ENCODE results near the gene ST6GALNAC4.

ST6GALNAC4 gene

GRCh38 chr9:127930231-127931091 is 13.6 kb upstream of the ST6GALNAC4 start, which contains the start of gene PIP5KL1:
PIP5KL1 (minus strand) TSS chr9:127930777; CDS start chr9:127930752, 25 bp downstream.
- Histone ChIP-seq H3K36me3 (ENCODE audit: control insufficient read depth, low read length) (peaks cover 9% of the 10 kb centered on the region; the same call in 1 of the 2 replicates), H3K9me2 (replicated peaks; ENCODE audit: control insufficient read depth, low read length) (no peaks in the 10 kb centered on the region), H3K4me3 (ENCODE audit: low read length) (peak within 1 kb of the TSS; percentile 73), H3F3A (ENCODE audit: control insufficient read depth, insufficient read depth) (peaks cover 9% of the 10 kb centered on the region), H4K20me1 (ENCODE audit: control insufficient read depth, insufficient read depth, low read depth, low read length) (peaks cover 3% of the 10 kb centered on the region; the same call in 1 of the 2 replicates), H3K79me2 (ENCODE audit: control insufficient read depth, low read length) (peaks cover 4% of the 10 kb centered on the region), H3K4me1 (ENCODE audit: control insufficient read depth, low read length) (peaks cover 35% of the 10 kb centered on the region), H3K9me3 (ENCODE audit: control insufficient read depth, insufficient read depth, low read length) (no peaks in the 10 kb centered on the region), H3K4me2 (ENCODE audit: low read length) (peak within 1 kb of the TSS; percentile 80), H3K27me3 (ENCODE audit: control insufficient read depth, low read length) (peaks cover 44% of the 10 kb centered on the region), H3K27ac (ENCODE audit: low read depth, low read length) (no peak within 1 kb of the TSS)
- TF ChIP-seq CTCF (IDR thresholded peaks at IDR 0.05; ENCODE audit: low read depth, low read length, poor library complexity, severe bottlenecking) (peak; percentile 21), EZH2phosphoT487 (IDR thresholded peaks at IDR 0.05; ENCODE audit: borderline replicate concordance, low read length) (no peak)

DNA sequence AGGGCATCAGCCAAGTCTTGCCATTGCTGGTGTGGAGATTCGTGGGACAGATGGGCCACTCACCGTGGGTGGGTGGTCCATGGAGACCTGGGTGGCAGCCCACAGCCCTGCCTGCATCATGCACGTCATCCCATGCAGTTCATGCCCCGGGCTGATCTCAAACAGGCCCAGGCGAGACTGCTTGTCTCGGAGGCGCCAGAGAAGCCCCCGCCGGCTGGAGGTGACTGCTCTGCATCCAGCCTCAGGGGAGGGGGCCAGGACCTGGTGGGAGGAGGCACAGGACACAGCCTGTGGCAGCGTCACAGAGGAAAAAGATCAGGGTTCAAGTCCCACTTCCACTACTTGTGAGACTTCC is 12.8 kb upstream of the ST6GALNAC4 start:
- Histone ChIP-seq H3K4me2 (ENCODE audit: low read length) (0 out of 2 replicates have a peak overlapping the region, but pooled peaks have one; percentile 80), H3K79me2 (ENCODE audit: control insufficient read depth, low read length) (no peaks in the 10 kb centered on the region), H3K4me1 (ENCODE audit: control insufficient read depth, low read length) (peaks cover 35% of the 10 kb centered on the region), H4K20me1 (ENCODE audit: control insufficient read depth, insufficient read depth, low read depth, low read length) (no peaks in the 10 kb centered on the region; the same call in 1 of the 2 replicates), H3K9me3 (ENCODE audit: control insufficient read depth, insufficient read depth, low read length) (no peaks in the 10 kb centered on the region), H3F3A (ENCODE audit: control insufficient read depth, insufficient read depth) (peaks cover 9% of the 10 kb centered on the region), H3K36me3 (ENCODE audit: control insufficient read depth, low read length) (peaks cover 4% of the 10 kb centered on the region; the same call in 1 of the 2 replicates), H3K27me3 (ENCODE audit: control insufficient read depth, low read length) (peaks cover 50% of the 10 kb centered on the region), H3K27ac (ENCODE audit: low read depth, low read length) (no peak overlapping the region), H3K4me3 (ENCODE audit: low read length) (no peak overlapping the region), H3K9me2 (replicated peaks; ENCODE audit: control insufficient read depth, low read length) (no peaks in the 10 kb centered on the region)
- no peak for TF ChIP-seq EZH2phosphoT487 (IDR thresholded peaks at IDR 0.05; ENCODE audit: borderline replicate concordance, low read length)
- TF ChIP-seq CTCF (IDR thresholded peaks at IDR 0.05; ENCODE audit: low read depth, low read length, poor library complexity, severe bottlenecking), result no peak

GRCh38 chr9:127928676-127929624 is 12.1 kb upstream of the ST6GALNAC4 start:
- H3K4me2 ChIP-seq (ENCODE audit: low read length), result no peak overlapping the region
- peaks cover 9% of the 10 kb centered on the region for H3F3A ChIP-seq (ENCODE audit: control insufficient read depth, insufficient read depth)
- H3K36me3 ChIP-seq (ENCODE audit: control insufficient read depth, low read length), result no peaks in the 10 kb centered on the region
- H4K20me1 ChIP-seq (ENCODE audit: control insufficient read depth, insufficient read depth, low read depth, low read length), result no peaks in the 10 kb centered on the region; the same call in 1 of the 2 replicates
- no peak overlapping the region for H3K27ac ChIP-seq (ENCODE audit: low read depth, low read length)
- H3K9me2 ChIP-seq (replicated peaks; ENCODE audit: control insufficient read depth, low read length), result no peaks in the 10 kb centered on the region
- peaks cover 35% of the 10 kb centered on the region for H3K4me1 ChIP-seq (ENCODE audit: control insufficient read depth, low read length)
- TF ChIP-seq EZH2phosphoT487 (IDR thresholded peaks at IDR 0.05; ENCODE audit: borderline replicate concordance, low read length) (no peak), CTCF (IDR thresholded peaks at IDR 0.05; ENCODE audit: low read depth, low read length, poor library complexity, severe bottlenecking) (no peak)
- no peaks in the 10 kb centered on the region for H3K9me3 ChIP-seq (ENCODE audit: control insufficient read depth, insufficient read depth, low read length)
- H3K79me2 ChIP-seq (ENCODE audit: control insufficient read depth, low read length), result no peaks in the 10 kb centered on the region
- peaks cover 50% of the 10 kb centered on the region for H3K27me3 ChIP-seq (ENCODE audit: control insufficient read depth, low read length)
- no peak overlapping the region for H3K4me3 ChIP-seq (ENCODE audit: low read length)

Data from DOHH2 (cell line).